Ectodermal cell (in vitro differentiated cells): ENCODE results near the gene ABLIM1.

Experiments
- H3K27ac ChIP-seq: 2 replicates; pipeline ENCODE4 v1.7.0; 2013; ENCODE audit warnings: mild to moderate bottlenecking, low read depth, low read length; ENCODE audit not compliant: insufficient read depth, poor library complexity, severe bottlenecking
- H3K27me3 ChIP-seq: 2 replicates; pipeline ENCODE4 v1.7.0; 2013; ENCODE audit warnings: mild to moderate bottlenecking, low read length; ENCODE audit not compliant: insufficient read depth, control insufficient read depth, poor library complexity, severe bottlenecking
- H3K36me3 ChIP-seq: one replicate; pipeline ENCODE4 v1.7.0; 2013; ENCODE audit warnings: low read length; ENCODE audit not compliant: control insufficient read depth, insufficient read depth
- H3K4me1 ChIP-seq: one replicate; pipeline ENCODE4 v1.7.0; 2013; ENCODE audit warnings: low read length; ENCODE audit not compliant: control insufficient read depth, insufficient read depth
- H3K4me3 ChIP-seq: 2 replicates; pipeline ENCODE4 v1.7.0; 2013; ENCODE audit warnings: low read depth, low read length, control low read depth; ENCODE audit not compliant: insufficient read depth
- H3K9me3 ChIP-seq: 2 replicates; pipeline ENCODE4 v1.7.0; 2013; ENCODE audit warnings: mild to moderate bottlenecking, low read length, moderate library complexity; ENCODE audit not compliant: control insufficient read depth
- WGBS, 2 experiments: methylation state at CpG; one replicate each; pipeline ENCODE4 v1.1.7; 2013; ENCODE audit warnings: missing lambda C conversion rate in 2 of 2; 5-methylcytosine and 5-hydroxymethylcytosine counted together

Gene ABLIM1

GRCh38 chr10:114624951-114625780 is 32.9 kb downstream of the ABLIM1 start:
- H3K27ac ChIP-seq: no peak overlapping the region

GRCh38 chr10:114624422-114624821 is 33.7 kb downstream of the ABLIM1 start:
- Histone ChIP-seq H3K36me3 (no peaks in the 10 kb centered on the region), H3K4me1 (no peaks in the 10 kb centered on the region), H3K27me3 (no peaks in the 10 kb centered on the region), H3K4me3 (no peak overlapping the region), H3K9me3 (no peaks in the 10 kb centered on the region), H3K27ac (no peak overlapping the region)
- WGBS, 2 experiments: 88 to 90% methylated on average over 1 of the region's 2 CpGs

More at GRCh38 chr10:114624951-114625780, 32.9 kb downstream of the ABLIM1 start:
- Histone ChIP-seq H3K36me3 (no peaks in the 10 kb centered on the region), H3K4me1 (no peaks in the 10 kb centered on the region), H3K27me3 (peaks cover 5% of the 10 kb centered on the region), H3K4me3 (no peak overlapping the region), H3K9me3 (no peaks in the 10 kb centered on the region)
- 96% methylated on average over 5 of the region's 5 CpGs for WGBS, 2 experiments

- no peaks in the 10 kb centered on the region for H3K9me3 ChIP-seq
- 67 to 73% methylated on average over 2 of the region's 2 CpGs for WGBS, 2 experiments
- H3K27me3 ChIP-seq: no peaks in the 10 kb centered on the region
- H3K4me3 ChIP-seq: no peak overlapping the region
- H3K36me3 ChIP-seq: no peaks in the 10 kb centered on the region
- no peak overlapping the region for H3K27ac ChIP-seq
- H3K4me1 ChIP-seq: no peaks in the 10 kb centered on the region
Observed at GRCh38 chr10:114623661-114624294, 34.3 kb downstream of the ABLIM1 start.

DNA sequence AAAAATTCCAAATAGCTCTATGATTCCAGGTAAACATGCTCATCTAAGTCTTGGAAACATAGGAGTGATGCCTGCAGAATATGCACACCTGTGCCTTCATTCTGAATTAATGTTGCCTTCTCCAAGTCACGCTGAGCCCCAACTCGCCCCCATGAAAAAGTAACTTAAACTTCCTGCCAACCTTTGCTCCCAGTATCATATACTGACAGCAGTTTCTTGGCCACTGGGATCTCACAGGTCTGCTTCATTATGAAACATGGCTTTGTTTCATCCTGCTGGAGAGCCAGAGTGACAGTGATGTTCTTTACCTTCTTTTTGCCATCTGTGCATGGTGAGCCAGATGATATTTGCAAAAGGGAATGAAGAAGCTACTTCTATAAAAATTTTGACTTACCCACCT is 34.9 kb downstream of the ABLIM1 start:
- Histone ChIP-seq H3K27me3 (no peaks in the 10 kb centered on the region), H3K4me3 (no peak overlapping the region), H3K27ac (no peak overlapping the region), H3K36me3 (no peaks in the 10 kb centered on the region), H3K9me3 (no peaks in the 10 kb centered on the region), H3K4me1 (no peaks in the 10 kb centered on the region)
- WGBS, 2 experiments: 91 to 93% methylated on average over 2 of the region's 2 CpGs

- no peak overlapping the region for H3K4me3 ChIP-seq
- no peaks in the 10 kb centered on the region for H3K4me1 ChIP-seq
- H3K36me3 ChIP-seq: no peaks in the 10 kb centered on the region
- WGBS, 2 experiments: 93 to 96% methylated on average over 3 of the region's 3 CpGs
- no peak overlapping the region for H3K27ac ChIP-seq
- no peaks in the 10 kb centered on the region for H3K9me3 ChIP-seq
- no peaks in the 10 kb centered on the region for H3K27me3 ChIP-seq
Observed at GRCh38 chr10:114618722-114619121, 39.4 kb downstream of the ABLIM1 start.

DNA sequence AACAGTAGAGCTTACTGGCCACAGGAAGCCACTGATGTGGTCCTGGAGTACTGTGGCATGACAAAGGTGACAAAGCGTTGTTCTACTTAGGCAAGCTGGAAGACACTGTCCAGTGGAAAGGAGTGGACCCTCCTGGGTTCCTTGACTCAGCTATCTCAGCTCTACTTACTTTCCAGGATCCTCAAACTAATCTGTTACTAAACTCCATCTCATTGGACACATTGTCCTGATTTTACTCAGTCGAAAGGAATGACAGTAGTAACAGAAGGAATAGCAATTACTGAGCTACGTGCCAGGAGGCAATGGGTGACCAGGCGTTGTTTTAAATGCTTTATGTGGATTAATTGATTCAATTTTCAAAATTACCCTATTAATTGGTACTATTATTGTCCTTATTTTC is 41.6 kb downstream of the ABLIM1 start:
- Histone ChIP-seq H3K4me1 (no peaks in the 10 kb centered on the region), H3K9me3 (no peaks in the 10 kb centered on the region), H3K36me3 (no peaks in the 10 kb centered on the region), H3K27me3 (no peaks in the 10 kb centered on the region), H3K27ac (no peak overlapping the region), H3K4me3 (no peak overlapping the region)
- 95 to 97% methylated on average over 3 of the region's 4 CpGs for WGBS, 2 experiments

DNA sequence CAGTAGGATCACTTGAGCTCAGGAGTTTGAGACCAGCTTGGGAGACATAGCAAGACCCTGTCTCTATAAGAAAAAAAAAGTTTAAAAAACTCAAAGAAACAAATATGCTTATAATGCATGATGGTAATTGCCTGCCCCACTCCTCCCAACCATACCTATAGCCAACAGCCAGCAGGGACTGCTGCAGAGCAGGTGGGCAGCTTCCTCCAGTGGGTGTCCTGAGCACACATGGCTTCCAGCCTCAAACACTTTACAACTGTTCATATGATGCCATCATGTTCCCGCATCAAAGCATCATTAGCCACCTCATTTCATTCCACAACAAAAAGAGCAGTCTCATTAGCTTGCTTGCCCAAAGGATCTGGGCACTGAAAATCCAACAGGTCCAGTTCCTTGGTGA is 42.0 kb downstream of the ABLIM1 start:
- no peaks in the 10 kb centered on the region for H3K9me3 ChIP-seq
- H3K4me1 ChIP-seq: no peaks in the 10 kb centered on the region
- H3K36me3 ChIP-seq: no peaks in the 10 kb centered on the region
- no peak overlapping the region for H3K27ac ChIP-seq
- 95 to 97% methylated on average over 1 of the region's 1 CpG for WGBS, 2 experiments
- no peak overlapping the region for H3K4me3 ChIP-seq
- no peaks in the 10 kb centered on the region for H3K27me3 ChIP-seq

GRCh38 chr10:114615600-114616007 is 42.5 kb downstream of the ABLIM1 start:
- Histone ChIP-seq H3K27ac (no peak overlapping the region), H3K4me1 (no peaks in the 10 kb centered on the region), H3K4me3 (no peak overlapping the region), H3K36me3 (no peaks in the 10 kb centered on the region), H3K27me3 (no peaks in the 10 kb centered on the region), H3K9me3 (no peaks in the 10 kb centered on the region)
- WGBS, 2 experiments: 94 to 100% methylated on average over 1 of the region's 1 CpG

DNA sequence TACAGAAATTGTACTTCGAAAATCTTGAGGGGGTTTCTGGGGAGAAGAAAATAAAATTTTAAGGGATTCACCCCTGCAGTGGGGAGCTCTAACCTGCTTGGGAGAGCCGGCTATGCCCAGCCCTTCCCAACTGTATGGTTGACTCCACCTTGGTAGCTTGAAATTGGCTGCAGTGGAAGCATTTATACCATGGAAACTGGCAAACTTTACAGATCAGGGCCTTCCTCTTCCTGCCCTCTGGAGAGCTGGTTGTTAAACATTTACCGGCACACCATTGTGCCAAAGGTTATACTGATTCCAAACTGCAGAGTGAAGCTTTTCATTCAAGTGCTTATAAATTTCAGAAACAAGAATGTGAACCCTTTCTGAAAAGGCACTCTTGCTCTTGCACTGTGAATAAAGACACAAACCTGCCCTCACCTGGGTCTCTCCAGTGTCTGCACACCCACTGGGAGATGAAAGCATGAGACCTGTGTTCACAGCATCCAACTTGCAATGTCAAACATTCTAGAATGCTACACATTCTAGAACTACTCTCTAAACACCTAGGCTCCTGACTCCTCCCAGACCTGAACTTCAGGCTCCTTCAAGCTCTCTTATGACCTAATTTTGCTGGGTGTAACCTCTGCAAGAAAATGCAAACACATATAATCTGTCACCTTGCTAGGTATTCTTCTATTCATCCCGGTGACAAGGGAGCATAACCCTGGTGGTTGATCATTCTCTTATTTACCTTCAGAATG is 44.7 kb downstream of the ABLIM1 start:
- Histone ChIP-seq H3K4me1 (no peaks in the 10 kb centered on the region), H3K4me3 (no peak overlapping the region), H3K36me3 (no peaks in the 10 kb centered on the region), H3K9me3 (no peaks in the 10 kb centered on the region), H3K27ac (no peak overlapping the region), H3K27me3 (no peaks in the 10 kb centered on the region)
- 91 to 92% methylated on average over 4 of the region's 4 CpGs for WGBS, 2 experiments

GRCh38 chr10:114611617-114612016 is 46.5 kb downstream of the ABLIM1 start:
- Histone ChIP-seq H3K4me3 (no peak overlapping the region), H3K36me3 (no peaks in the 10 kb centered on the region), H3K4me1 (no peaks in the 10 kb centered on the region), H3K9me3 (no peaks in the 10 kb centered on the region), H3K27me3 (no peaks in the 10 kb centered on the region), H3K27ac (no peak overlapping the region)
- 100% methylated on average over 1 of the region's 1 CpG for WGBS, 2 experiments
